ENCODE results near the gene SLC9A3.

GRCh38 chr5:492314-492893, 31.8 kb downstream of the SLC9A3 start:
- TF ChIP-seq CTCF (tag by site-specific recombination; IDR thresholded peaks at IDR 0.05) (no peak), ZNF274 (IDR thresholded peaks at IDR 0.05; ENCODE audit: low read length) (no peak), ZNF274 (tag by site-specific recombination; IDR thresholded peaks at IDR 0.05; ENCODE audit: borderline replicate concordance) (no peak), PRDM1 (tag by site-specific recombination; IDR thresholded peaks at IDR 0.05) (no peak), GLI4 (tag by site-specific recombination; IDR thresholded peaks at IDR 0.05) (no peak), TRIM28 (IDR thresholded peaks at IDR 0.05; ENCODE audit: borderline replicate concordance, low read length) (no peak), ZBTB10 (tag by site-specific recombination; IDR thresholded peaks at IDR 0.05) (no peak), YY1 (tag by site-specific recombination; IDR thresholded peaks at IDR 0.05) (no peak), ZNF701 (tag by site-specific recombination; IDR thresholded peaks at IDR 0.05) (no peak), MEIS1 (CRISPR knock-in tag; IDR thresholded peaks at IDR 0.05; ENCODE audit: borderline replicate concordance) (no peak), PRDM4 (tag by site-specific recombination; IDR thresholded peaks at IDR 0.05) (no peak)
